NCI-H1694 treated with DMSO at 0.1 percent for 48 hours (cell line): ENCODE measurements around the gene ACOT13.
"Not testable (repeated sequence)": the region's sequence is repeated elsewhere in the genome, so short reads cannot be mapped to it uniquely, and the experiment has no call there.

ENCODE experiments used
- DNase-seq: peaks from one replicate; lab custom pipeline; 2025; lab: John Stamatoyannopoulos, UW

The ACOT13 gene

DNA sequence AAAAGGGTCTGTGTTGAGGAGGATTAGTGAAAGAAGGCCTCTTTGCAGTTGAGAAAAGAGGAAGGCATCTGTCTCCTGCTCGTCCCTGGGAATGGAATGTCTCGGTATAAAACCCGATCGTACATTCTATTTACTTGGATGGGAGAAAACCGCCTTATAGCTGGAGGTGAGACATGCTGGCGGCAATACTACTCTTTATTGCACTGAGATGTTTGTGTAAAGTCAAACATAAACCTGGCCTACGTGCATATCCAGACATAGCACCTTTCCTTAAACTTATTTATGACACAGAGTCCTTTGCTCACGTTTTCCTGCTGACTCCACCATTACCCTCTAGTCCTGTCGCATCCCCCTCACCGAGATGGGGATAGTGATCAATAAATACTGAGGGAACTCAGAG lies 4.6 kb upstream of the ACOT13 start:
- DNase-seq, result no peak

DNA sequence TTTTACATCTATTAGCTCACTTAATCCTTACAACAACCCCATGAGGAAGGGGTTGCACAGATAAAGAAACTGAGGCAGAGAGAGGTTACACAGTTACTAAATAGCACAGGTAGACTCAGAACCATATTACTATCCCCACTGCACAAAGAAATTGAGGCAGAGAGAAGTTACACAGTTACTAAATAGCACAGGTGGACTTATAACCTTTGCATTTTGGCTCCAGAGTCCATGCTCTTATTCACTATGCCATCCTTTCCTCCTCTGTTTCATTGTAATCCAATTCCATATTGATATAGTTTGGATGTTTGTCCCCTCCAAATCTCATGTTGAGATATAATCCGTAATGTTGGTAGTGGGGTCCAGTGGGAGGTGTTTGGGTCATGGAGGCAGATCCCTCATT lies 3.7 kb upstream of the ACOT13 start:
- DNase-seq, result no peak

GRCh38 chr6:24664046-24664987 lies 2.6 kb upstream of the ACOT13 start:
- DNase-seq, result no peak

DNA sequence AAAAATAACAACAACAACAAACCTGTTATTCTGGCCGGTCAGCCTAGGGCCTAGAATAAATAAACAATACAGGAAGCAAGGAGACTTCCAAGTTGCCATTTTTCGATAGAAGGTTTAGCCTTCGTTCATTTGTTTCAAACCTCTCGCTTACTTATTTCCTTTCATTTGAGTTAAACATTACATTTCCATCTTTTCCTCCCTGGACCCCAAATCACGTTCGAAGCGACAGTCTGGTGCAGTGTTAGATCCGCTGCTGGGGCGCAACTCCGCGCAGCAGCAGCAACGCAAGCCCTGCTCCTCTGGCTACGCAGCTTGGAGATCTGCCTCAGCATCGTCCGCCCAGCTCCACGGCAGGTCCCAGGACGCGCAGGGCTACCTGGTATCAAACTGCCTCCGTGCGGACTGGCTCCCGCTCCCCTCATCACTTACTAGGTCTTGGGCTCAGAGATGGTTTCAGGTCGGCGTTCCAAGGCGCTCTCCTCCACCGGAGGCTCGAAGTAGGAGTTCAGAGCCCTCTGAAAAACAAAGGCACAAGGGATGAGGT lies 708 bp upstream of the ACOT13 start:
- no peak for DNase-seq

DNA sequence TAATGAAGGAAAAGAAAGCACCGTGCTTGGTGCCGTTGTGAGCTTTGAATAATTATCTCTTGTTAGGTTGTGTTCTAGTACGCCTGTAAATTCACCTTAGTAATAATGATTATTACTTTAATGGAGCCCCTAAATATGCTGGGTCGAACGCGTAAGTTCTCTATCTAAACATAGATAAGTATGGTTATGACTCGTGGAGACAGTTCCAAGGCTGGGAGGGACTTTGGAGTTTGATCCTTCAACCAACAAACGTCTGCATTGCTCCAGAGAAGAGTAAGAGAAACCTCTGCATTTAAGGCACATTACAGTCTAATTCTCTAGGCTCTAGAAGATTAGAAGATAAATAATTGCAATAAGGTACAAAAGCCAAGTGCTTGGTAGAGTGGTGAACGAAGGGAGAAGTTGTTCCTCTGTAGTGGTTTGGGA lies 514 bp downstream of the ACOT13 start:
- no peak for DNase-seq

DNA sequence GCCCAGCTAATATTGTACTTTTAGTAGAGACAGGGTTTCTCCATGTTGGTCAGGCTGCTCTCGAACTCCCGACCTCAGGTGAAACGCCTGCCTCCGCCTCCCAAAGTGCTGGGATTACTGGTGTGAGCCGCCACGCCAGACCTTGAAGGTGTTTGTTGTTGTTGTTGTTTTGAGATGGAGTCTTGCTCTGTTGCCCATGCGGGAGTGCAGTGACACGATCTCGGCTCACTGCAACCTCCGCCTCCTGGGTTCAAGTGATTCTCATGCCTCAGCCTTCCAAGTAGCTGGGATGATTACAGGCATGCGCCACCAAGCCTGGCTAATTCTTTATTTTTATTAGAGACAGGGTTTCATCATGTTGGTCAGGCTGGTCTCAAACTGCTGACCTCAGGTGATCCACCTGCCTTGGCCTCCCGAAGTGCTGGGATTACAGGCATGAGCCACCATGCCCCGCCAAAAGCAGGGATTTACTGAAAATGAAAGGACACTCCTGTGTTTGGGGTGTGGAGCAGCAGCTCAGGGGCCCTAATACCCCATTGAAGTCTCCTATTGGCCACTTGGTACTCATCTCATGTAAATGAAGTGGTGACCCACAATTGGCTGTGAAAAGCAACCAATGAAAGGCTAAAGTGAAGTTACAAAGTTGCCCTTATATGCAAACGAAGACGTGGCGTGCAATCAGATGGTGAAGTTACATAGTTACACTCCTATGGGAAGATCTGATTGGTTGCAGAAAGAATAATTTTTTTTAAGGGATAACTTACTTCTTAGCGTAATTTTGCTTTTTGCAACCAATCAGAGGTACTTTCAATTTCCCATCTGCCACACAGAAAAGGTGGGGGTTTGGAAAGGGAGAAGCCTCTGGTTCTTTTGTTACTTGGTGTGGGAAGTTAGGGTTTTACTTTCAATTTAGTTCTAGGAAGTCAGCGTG lies 1.5 kb downstream of the ACOT13 start:
- DNase-seq, result not testable (repeated sequence)

GRCh38 chr6:24668997-24669361 lies 2.1 kb downstream of the ACOT13 start:
- DNase-seq, result no peak

GRCh38 chr6:24670492-24670891 lies 3.6 kb downstream of the ACOT13 start:
- not testable (repeated sequence) for DNase-seq

DNA sequence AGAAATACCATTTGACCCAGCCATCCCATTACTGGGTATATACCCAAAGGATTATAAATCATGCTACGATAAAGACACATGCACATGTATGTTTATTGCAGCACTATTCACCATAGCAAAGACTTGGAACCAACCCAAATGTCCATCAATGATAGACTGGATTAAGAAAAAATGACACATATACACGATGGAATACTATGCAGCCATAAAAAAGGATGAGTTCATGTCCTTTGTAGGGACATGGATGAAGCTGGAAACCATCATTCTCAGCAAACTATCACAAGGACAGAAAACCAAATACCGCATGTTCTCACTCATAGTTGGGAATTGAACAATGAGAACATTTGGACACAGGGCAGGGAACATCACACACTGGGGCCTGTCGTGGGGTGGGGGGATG lies 4.2 kb downstream of the ACOT13 start:
- not testable (repeated sequence) for DNase-seq

DNA sequence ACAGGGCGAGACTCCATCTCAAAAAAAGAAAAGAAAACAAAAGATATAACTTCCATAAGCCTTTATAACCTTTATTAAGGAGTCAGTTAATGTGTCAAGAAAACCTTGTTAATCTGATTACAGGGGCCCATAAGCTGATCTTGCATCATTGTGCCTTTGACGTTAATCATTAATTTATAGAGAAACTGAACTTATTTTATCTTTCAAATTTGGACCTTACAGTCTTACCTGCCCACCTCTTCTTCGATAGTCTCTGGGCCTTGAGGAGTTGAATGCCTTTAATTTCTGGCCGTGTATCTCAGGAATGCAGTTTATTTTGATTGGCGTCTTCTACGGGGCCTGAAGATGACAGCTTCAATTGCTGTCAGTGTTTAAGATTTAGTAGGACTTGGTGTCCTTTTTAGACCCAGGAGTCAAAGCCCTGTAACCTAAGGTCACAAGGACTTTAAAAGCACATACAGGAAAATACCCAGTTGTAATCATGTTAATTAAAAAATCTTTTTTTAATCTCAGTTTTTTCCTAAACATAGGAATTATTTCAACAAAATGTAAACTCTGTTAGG lies 5.8 kb downstream of the ACOT13 start:
- DNase-seq, result no peak

DNA sequence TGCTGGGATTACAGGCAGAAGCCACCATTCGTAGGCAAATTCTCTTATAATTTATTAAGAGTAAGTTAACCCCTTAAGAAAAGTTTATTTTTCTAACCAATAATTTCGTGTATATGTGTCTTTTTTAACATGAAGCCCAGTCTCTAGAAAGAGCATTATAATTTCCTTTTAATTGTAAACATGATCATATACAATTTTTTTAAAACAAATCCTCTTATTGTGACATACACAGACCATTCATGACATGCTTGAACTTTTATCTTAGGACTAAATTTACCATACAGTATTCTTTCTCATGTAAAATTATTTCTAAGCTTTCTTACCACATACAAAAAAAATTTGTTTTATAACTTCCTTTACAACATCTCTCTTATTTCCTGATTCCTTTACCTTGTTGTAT lies 6.7 kb downstream of the ACOT13 start:
- DNase-seq, result no peak

DNA sequence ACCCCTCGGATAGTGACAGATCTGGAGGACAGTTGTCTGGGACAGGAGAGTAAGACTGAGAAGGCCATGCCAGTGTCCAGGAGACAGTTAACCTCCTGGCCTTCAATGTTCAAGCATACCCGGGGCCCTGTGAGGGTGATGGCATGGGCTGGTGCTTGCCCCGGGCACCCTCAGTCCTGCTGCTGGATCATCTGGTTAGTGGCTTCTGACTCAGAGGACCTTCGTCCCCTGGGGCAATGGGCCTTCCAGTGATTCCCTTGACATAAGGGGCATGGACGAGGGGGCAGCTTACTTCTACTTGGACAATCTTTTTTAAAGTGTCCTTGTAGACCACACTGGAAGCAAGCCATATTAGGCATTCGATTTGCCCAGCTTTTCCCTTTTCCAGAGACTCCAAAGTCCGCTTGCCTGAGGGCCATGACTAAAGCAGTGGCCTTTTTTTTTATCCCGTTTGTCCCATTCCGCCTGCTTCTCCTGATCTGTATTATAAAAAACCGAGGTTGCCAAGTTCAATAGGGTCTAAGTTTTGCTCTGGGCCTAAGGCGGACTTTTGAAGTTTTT lies 12.0 kb downstream of the ACOT13 start:
- not testable (repeated sequence) for DNase-seq

DNA sequence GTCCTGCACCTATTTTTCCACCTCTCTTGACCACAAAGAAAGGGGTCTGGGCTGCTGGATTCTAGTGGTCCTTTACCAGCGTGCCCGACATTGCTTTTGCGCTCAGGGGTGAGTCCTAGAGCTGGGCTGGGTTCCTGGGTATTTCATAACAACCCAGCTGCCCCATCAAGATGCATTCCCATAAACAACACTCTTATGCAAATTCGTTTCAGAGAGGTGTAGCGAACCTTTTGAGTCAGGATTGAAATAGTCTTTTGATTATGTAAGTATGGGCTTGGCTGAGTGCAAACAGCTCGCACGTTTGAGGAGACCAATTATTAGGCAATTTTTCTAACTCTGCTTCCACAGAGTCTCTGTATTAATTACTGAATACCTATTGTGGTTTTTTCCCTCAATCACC lies 13.7 kb downstream of the ACOT13 start:
- no peak for DNase-seq

DNA sequence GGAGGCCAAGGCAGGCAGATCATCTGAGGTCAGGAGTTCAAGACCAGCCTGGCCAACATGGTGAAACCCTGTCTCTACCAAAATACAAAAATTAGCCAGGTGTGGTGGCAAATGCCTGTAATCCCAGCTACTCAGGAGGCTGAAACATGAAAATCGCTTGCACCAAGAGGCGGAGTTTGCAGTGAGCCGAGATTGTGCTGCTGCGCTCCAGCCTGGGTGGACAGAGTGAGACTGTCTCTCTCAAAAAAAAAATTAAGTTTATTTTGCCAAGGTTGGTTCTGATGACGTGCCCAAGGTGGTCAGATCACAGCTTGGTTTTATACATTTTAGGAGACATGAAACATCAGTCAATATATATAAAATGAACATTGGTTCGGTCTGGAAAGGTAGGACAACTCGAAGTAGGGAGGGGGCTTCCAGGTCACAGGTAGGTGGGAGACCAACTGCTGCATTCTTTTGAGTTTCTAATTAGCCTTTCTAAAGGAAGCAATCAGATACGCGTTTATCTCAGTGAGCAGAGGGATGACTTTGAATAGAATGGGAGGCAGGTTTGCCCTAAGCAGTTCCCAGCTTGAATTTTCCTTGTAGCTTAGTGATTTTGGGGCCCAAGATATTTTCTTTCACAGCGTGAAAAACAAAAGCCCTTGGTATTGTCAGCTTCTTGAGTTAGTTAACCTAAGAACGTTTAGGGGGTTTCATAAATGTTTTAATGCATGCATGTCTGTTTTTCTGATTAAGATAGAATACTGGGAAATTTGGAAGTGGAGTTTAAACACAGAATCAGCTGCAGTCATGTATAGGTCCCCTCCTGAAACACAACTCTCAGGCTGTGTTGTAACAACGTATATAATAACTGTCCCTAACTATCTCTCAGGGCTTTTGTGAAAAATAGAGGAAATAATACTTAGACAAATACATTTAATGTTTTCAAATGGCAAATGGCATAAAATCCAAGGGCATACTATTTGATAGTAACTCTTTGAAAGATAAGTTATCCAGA lies 16.7 kb downstream of the ACOT13 start:
- no peak for DNase-seq

GRCh38 chr6:24686408-24686807 lies 19.5 kb downstream of the ACOT13 start:
- DNase-seq, result no peak

- no peak for DNase-seq
Measured at GRCh38 chr6:24686946-24687345, 20.1 kb downstream of the ACOT13 start.

DNA sequence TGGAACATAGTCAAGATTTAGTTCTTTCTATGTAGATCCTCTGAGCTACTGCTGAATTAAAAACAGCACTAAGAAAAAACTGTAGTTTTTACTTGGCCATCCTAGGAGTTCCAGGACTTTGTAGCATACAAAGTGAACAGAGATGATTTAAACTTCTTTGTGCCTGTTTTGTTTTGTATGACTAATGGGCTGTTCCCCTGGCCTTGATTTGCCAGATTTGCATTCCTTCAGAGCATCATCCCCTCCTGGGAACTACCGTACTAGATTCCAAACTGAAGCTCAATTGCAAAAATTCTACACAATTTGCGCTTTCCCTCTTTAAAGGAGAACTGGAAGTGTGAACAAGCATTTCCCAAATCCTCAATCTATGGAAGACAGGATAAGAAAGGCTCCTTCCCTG lies 23.1 kb downstream of the ACOT13 start:
- no peak for DNase-seq

GRCh38 chr6:24690593-24690992 lies 23.7 kb downstream of the ACOT13 start:
- DNase-seq, result no peak

DNA sequence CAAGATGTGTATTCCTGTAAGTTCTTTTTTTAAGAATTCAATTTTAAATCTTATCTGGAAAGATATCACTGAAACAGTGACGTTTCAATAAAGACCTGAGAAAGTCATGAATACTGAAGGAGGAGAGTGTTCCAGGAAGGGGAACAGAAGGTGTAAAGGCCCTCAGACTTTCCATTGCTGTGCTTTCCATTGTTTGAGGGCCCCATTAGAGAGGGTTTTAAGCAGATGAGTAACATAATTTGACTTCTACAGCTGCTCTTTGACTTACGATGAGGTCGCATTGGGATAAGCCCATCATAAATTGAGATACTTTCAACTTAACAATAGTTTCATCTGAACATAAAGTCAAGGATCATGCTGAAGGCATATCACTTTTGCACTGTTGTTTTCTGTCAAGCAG lies 24.7 kb downstream of the ACOT13 start:
- DNase-seq, result no peak

- DNase-seq, result no peak
Measured at GRCh38 chr6:24692003-24692402, 25.1 kb downstream of the ACOT13 start.

GRCh38 chr6:24692415-24692814 lies 25.5 kb downstream of the ACOT13 start:
- no peak for DNase-seq
